K562 (cell line): ENCODE data around the gene COQ2. TPM values are rescaled to one million over a fixed set of nuclear protein-coding genes. Genes with fewer than 3 reads are reported as not detected.

Experiments
- BCL6 ChIP-seq: fragments of 250-450 bp; sonication (Bioruptor Pico); IDR thresholded peaks from 2 replicates; pipeline ENCODE4 v1.4.0; 2020
- EHMT2 ChIP-seq: fragments of 450-650 bp; IDR thresholded peaks from 2 replicates; pipeline ENCODE4 v1.6.1; 2018; ENCODE audit warnings: antibody characterized with exemption
- PYGO2 ChIP-seq: fragments of 450-650 bp; IDR thresholded peaks from 2 replicates; pipeline ENCODE4 v1.6.1; 2016; ENCODE audit warnings: mild to moderate bottlenecking, missing genetic modification characterization, moderate library complexity, missing compliant biosample characterization
- ZFP1 ChIP-seq: fragments of 450-650 bp; formaldehyde crosslinking; IDR thresholded peaks from 2 replicates; pipeline ENCODE4 v1.4.0; 2020; ENCODE audit warnings: mild to moderate bottlenecking, mixed read lengths
- ZNF3 ChIP-seq: fragments of 250-450 bp; sonication (Bioruptor Pico); IDR thresholded peaks from 2 replicates; pipeline ENCODE4 v1.5.0; 2021; ENCODE audit warnings: mild to moderate bottlenecking, moderate library complexity
- polyA plus RNA-seq, 8 experiments: library from polyadenylated mRNA; depleted of rRNA in 4 of 8; stranded (reverse) in 5 of 8; unstranded in 3 of 8; fragments of >200 nt; fragmentation: Nextera tagmentation in 2 of 8; fragmentation: Illumina TruSeq in 1 of 8; extraction: Ambion mirVana in 2 of 8; extraction: Trizol in 1 of 8; gene quantifications; 2 replicates each; pipeline versions ENCODE4 v1.2.1 to v1.2.3, GENCODE V29; 2011 to 2014; ENCODE audit warnings: inconsistent platforms in 1 of 8, missing spikeins in 1 of 8
- total RNA-seq, 7 experiments: library from RNA; depleted of rRNA in 6 of 7; stranded (reverse); fragments of >200 nt in 6 of 7; fragmentation: Illumina TruSeq in 2 of 7; extraction: Trizol in 2 of 7; gene quantifications; 2 replicates each; pipeline versions ENCODE4 v1.2.1 to v1.2.3, GENCODE V29; 2011 to 2021; ENCODE audit warnings: low replicate concordance in 1 of 7
- TF ChIP-seq, protein P1 (sequence below): sonication (generic); formaldehyde crosslinking; IDR thresholded peaks from 2 replicates; pipeline ENCODE4 v1.8.1; 2023; ENCODE audit warnings: missing genetic modification reagents, mild to moderate bottlenecking, borderline replicate concordance
- TF ChIP-seq, protein P2 (sequence below), 2 experiments: fragments of 250-450 bp in 1 of 2; fragments of 450-650 bp in 1 of 2; sonication (Bioruptor Pico) in 1 of 2; IDR thresholded peaks; 2 replicates each; pipeline versions ENCODE4 v1.6.1 to v1.8.0; 2016 to 2021; ENCODE audit warnings: mild to moderate bottlenecking in 2 of 2, moderate library complexity in 2 of 2, missing compliant biosample characterization in 1 of 2, missing genetic modification characterization in 1 of 2
- TF ChIP-seq, protein P3 (sequence below): fragments of 450-650 bp; formaldehyde crosslinking; IDR thresholded peaks from 2 replicates; pipeline ENCODE4 v1.4.0; 2020; ENCODE audit warnings: mild to moderate bottlenecking, moderate library complexity
- TF ChIP-seq, protein P4 (sequence below): IDR thresholded peaks from 3 replicates; pipeline ENCODE4 v1.6.1; 2011; ENCODE audit warnings: borderline replicate concordance, mild to moderate bottlenecking, moderate library complexity; ENCODE audit not compliant: insufficient read length; ENCODE audit errors: extremely low read depth
- TF ChIP-seq, protein P5 (sequence below): fragments of 250-450 bp; sonication (Bioruptor Pico); IDR thresholded peaks from 2 replicates; pipeline ENCODE4 v1.9.0; 2021; ENCODE audit warnings: mild to moderate bottlenecking

COQ2 gene
- total and polyA plus RNA-seq, 9 of the 15 experiments (the other 6 are each of a cell fraction or from before 2014, with no cell fraction given), result 1.9 to 13.5 (median 11.8) TPM

DNA sequence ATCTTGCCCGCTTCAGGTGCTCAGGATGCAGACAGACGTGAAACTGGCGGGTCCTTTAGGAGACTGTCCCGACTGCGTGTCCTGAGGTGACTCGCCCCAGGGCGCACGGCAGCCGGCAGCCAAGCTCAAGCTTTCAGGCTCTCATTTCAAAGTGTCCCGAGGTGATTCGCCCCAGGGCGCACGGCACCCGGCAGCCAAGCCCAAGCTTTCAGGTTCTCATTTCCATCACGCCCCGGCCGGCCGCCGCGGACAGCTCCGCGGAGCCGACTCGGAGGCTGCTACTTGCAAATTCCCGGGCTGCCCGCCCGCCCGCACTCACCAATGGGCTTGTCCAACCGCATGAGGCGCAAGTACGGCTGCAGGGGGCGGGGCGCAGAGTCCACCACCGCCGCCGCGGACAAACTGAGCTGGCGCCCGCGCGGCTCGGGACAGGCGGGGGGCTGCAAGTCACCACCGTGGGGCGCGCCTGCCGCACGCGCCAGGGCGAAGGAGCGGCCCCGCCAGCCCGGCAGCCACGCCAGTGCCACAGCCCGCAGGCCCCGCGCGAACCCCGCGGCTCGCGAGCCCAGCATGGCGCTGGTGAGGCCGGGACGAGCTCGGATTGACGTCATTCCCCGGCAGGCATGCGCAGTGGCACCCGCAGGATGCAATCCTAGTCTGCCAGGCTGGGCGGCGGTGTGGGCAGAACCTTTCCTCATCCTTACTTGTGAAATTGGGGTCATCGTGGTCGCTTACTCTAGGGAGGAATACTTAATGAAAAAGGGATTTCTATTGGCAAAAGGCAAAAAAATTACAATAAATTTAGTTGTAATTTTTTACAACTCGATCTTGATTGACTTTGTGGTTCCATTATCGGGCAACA, at the start of gene COQ2 (continued):
- TF ChIP-seq, protein P1, sequence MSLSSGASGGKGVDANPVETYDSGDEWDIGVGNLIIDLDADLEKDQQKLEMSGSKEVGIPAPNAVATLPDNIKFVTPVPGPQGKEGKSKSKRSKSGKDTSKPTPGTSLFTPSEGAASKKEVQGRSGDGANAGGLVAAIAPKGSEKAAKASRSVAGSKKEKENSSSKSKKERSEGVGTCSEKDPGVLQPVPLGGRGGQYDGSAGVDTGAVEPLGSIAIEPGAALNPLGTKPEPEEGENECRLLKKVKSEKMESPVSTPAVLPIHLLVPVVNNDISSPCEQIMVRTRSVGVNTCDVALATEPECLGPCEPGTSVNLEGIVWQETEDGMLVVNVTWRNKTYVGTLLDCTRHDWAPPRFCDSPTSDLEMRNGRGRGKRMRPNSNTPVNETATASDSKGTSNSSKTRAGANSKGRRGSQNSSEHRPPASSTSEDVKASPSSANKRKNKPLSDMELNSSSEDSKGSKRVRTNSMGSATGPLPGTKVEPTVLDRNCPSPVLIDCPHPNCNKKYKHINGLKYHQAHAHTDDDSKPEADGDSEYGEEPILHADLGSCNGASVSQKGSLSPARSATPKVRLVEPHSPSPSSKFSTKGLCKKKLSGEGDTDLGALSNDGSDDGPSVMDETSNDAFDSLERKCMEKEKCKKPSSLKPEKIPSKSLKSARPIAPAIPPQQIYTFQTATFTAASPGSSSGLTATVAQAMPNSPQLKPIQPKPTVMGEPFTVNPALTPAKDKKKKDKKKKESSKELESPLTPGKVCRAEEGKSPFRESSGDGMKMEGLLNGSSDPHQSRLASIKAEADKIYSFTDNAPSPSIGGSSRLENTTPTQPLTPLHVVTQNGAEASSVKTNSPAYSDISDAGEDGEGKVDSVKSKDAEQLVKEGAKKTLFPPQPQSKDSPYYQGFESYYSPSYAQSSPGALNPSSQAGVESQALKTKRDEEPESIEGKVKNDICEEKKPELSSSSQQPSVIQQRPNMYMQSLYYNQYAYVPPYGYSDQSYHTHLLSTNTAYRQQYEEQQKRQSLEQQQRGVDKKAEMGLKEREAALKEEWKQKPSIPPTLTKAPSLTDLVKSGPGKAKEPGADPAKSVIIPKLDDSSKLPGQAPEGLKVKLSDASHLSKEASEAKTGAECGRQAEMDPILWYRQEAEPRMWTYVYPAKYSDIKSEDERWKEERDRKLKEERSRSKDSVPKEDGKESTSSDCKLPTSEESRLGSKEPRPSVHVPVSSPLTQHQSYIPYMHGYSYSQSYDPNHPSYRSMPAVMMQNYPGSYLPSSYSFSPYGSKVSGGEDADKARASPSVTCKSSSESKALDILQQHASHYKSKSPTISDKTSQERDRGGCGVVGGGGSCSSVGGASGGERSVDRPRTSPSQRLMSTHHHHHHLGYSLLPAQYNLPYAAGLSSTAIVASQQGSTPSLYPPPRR (CRISPR knock-in tag), result peak; percentile 88; the same call in 1 of the 2 replicates
- TF ChIP-seq EHMT2 (no peak), BCL6 (CRISPR knock-in tag) (no peak), ZFP1 (CRISPR knock-in tag) (no peak), ZNF3 (no peak), PYGO2 (tag) (no peak)
- TF ChIP-seq, protein P2, sequence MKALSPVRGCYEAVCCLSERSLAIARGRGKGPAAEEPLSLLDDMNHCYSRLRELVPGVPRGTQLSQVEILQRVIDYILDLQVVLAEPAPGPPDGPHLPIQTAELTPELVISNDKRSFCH (CRISPR knock-in tag; IDR thresholded peaks at IDR 0.05), result no peak
- TF ChIP-seq, protein P2 (tag; IDR thresholded peaks at IDR 0.05), result peak; percentile 37; the same call in 1 of the 2 replicates
- TF ChIP-seq, protein P3, sequence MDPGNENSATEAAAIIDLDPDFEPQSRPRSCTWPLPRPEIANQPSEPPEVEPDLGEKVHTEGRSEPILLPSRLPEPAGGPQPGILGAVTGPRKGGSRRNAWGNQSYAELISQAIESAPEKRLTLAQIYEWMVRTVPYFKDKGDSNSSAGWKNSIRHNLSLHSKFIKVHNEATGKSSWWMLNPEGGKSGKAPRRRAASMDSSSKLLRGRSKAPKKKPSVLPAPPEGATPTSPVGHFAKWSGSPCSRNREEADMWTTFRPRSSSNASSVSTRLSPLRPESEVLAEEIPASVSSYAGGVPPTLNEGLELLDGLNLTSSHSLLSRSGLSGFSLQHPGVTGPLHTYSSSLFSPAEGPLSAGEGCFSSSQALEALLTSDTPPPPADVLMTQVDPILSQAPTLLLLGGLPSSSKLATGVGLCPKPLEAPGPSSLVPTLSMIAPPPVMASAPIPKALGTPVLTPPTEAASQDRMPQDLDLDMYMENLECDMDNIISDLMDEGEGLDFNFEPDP (CRISPR knock-in tag), result no peak
- TF ChIP-seq, protein P4, sequence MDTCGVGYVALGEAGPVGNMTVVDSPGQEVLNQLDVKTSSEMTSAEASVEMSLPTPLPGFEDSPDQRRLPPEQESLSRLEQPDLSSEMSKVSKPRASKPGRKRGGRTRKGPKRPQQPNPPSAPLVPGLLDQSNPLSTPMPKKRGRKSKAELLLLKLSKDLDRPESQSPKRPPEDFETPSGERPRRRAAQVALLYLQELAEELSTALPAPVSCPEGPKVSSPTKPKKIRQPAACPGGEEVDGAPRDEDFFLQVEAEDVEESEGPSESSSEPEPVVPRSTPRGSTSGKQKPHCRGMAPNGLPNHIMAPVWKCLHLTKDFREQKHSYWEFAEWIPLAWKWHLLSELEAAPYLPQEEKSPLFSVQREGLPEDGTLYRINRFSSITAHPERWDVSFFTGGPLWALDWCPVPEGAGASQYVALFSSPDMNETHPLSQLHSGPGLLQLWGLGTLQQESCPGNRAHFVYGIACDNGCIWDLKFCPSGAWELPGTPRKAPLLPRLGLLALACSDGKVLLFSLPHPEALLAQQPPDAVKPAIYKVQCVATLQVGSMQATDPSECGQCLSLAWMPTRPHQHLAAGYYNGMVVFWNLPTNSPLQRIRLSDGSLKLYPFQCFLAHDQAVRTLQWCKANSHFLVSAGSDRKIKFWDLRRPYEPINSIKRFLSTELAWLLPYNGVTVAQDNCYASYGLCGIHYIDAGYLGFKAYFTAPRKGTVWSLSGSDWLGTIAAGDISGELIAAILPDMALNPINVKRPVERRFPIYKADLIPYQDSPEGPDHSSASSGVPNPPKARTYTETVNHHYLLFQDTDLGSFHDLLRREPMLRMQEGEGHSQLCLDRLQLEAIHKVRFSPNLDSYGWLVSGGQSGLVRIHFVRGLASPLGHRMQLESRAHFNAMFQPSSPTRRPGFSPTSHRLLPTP, result no peak
- TF ChIP-seq, protein P5, sequence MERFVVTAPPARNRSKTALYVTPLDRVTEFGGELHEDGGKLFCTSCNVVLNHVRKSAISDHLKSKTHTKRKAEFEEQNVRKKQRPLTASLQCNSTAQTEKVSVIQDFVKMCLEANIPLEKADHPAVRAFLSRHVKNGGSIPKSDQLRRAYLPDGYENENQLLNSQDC (CRISPR knock-in tag), result no peak
